ENCODE data around the gene RFTN1. TPM values are rescaled to one million over a fixed set of nuclear protein-coding genes. Genes with fewer than 3 reads are reported as not detected.

RFTN1 gene
- total and polyA plus RNA-seq, 2 of the 8 experiments (the other 6 are each of a cell fraction or from before 2014, with no cell fraction given) = 4.6 to 6.7 TPM

- Histone ChIP-seq H2BK120ac (replicated peaks; ENCODE audit: low read depth, low read length) (no peak overlapping the region), H2AK5ac (ENCODE audit: low read depth, low read length) (no peak overlapping the region), H3K27ac (ENCODE audit: low read depth, low read length) (no peak overlapping the region), H3K79me2 (ENCODE audit: control insufficient read depth in 1 of 2, insufficient read depth in 2 of 2, low read length in 2 of 2) (no peaks in the 10 kb centered on the region), H2BK15ac (ENCODE audit: low read length) (no peak overlapping the region), H3K4me3 (ENCODE audit: extremely low read depth in 1 of 4, insufficient read depth in 2 of 4, low read depth in 3 of 4, low read length in 4 of 4) (no peak overlapping the region), H3K27me3 (replicated peaks in 1 of 4; ENCODE audit: control insufficient read depth in 3 of 4, extremely low read depth in 1 of 4, insufficient read depth in 3 of 4, low read length in 3 of 4) (no peaks in the 10 kb centered on the region; a peak in 1 of 7 replicates), H2BK20ac (ENCODE audit: low read length) (no peak overlapping the region), H3K4me2 (ENCODE audit: insufficient read depth in 1 of 2, low read depth in 2 of 2, low read length in 2 of 2) (no peak overlapping the region), H4K91ac (replicated peaks; ENCODE audit: insufficient read length, low read length) (no peak overlapping the region), H2AFZ (ENCODE audit: low read length) (no peak overlapping the region), H3K23ac (ENCODE audit: insufficient read length) (no peak overlapping the region), H2BK5ac (ENCODE audit: low read depth, low read length) (no peak overlapping the region), H3K18ac (ENCODE audit: extremely low read depth, low read length) (no peak overlapping the region), H4K20me1 (replicated peaks in 1 of 2; ENCODE audit: control insufficient read depth in 1 of 2, insufficient read depth in 2 of 2, low read length in 2 of 2) (no peaks in the 10 kb centered on the region), H3K36me3 (ENCODE audit: control insufficient read depth in 2 of 4, insufficient read depth in 4 of 4, low read length in 3 of 4) (no peaks in the 10 kb centered on the region), H2BK12ac (ENCODE audit: low read depth, low read length) (no peak overlapping the region), H3K4ac (replicated peaks; ENCODE audit: insufficient read length, low read depth, low read length) (no peak overlapping the region), H3K9ac (replicated peaks in 1 of 4; ENCODE audit: extremely low read depth in 1 of 4, low read depth in 3 of 4, low read length in 3 of 4) (no peak overlapping the region), H4K8ac (ENCODE audit: extremely low read depth, insufficient read depth, low read length) (no peak overlapping the region), H3K14ac (ENCODE audit: insufficient read length) (no peak overlapping the region), H4K5ac (ENCODE audit: insufficient read length, low read depth, low read length) (no peak overlapping the region), H3K23me2 (ENCODE audit: low read depth, low read length) (no peaks in the 10 kb centered on the region), H3K4me1 (replicated peaks in 1 of 4; ENCODE audit: control insufficient read depth in 3 of 4, insufficient read depth in 4 of 4, low read length in 3 of 4) (peaks cover 3 to 9% (median 8%) of the 10 kb centered on the region in 4 experiments; a peak in 5 of 7 replicates), H3K56ac (replicated peaks; ENCODE audit: insufficient read length, low read depth, low read length) (no peak overlapping the region), H3K9me3 (ENCODE audit: insufficient read depth in 2 of 2, low read depth in 1 of 2, low read length in 1 of 2) (no peaks in the 10 kb centered on the region), H3K79me1 (ENCODE audit: low read depth, low read length) (no peaks in the 10 kb centered on the region)
- POLR2A ChIA-PET (ENCODE audit: partially characterized antibody) = no interaction called here
- DNase-seq (ENCODE audit: low read depth in 1 of 2, low spot score in 2 of 2) (no peak), FAIRE-seq (no peak)
- WGBS, 2 experiments (ENCODE audit: extremely low coverage in 1 of 2, insufficient coverage in 1 of 2, insufficient read length in 1 of 2, insufficient replicate concordance in 2 of 2, low coverage in 1 of 2, low lambda C conversion rate in 2 of 2, missing lambda C conversion rate in 1 of 2) = 96% methylated on average over 3 of the region's 3 CpGs; no CpG with 5 or more reads in 1 of the 2 experiments
- TF ChIP-seq POLR2A (IDR thresholded peaks at IDR 0.05; ENCODE audit: control extremely low read depth in 1 of 2, low read depth in 2 of 2, low read length in 2 of 2) (no peak), KDM4A (IDR thresholded peaks at IDR 0.05; ENCODE audit: low read depth, low read length, severe bottlenecking) (no peak), TBP (IDR thresholded peaks at IDR 0.05; ENCODE audit: low read depth, low read length) (peak; percentile 81)
- CTCF ChIA-PET (ENCODE audit: partially characterized antibody) = no interaction called here
Observed at GRCh38 chr3:16456784-16457415, 56.6 kb downstream of the RFTN1 start.

All from H1 (cell line).